Measurements from ENCODE around the gene TEX13A. TPM values are rescaled to one million over a fixed set of nuclear protein-coding genes. Genes with fewer than 3 reads are reported as not detected.
A peak's percentile ranks its signal among the peaks of the same experiment; 100 is the strongest.
"Not testable (repeated sequence)": the region's sequence is repeated elsewhere in the genome, so short reads cannot be mapped to it uniquely, and the experiment has no call there.

The TEX13A gene
- under 1 TPM in 2 of 8 experiments, not detected in 6; 0.33 to 0.63 TPM for total RNA-seq

- H3K4me3 ChIP-seq, result no peak within 1 kb of the TSS
- no peak within 1 kb of the TSS for H3K27ac ChIP-seq
- 0 to 83% (median 19%) methylated on average over 1 to 2 of the region's 7 CpGs; no CpG with 5 or more reads in 6 of the 10 experiments for WGBS, 10 experiments
- in situ Hi-C loops (cut with MboI; ENCODE audit: low pct_unique_long_range_greater_than_20kb in 2 of 9, low sequenced_read_pairs in 9 of 9, unreplicated experiment in 9 of 9), result no loop called here
- ATAC-seq (replicated peaks in 6 of 8), result no peak
- H3K4me1 ChIP-seq (replicated peaks in 1 of 2), result no peaks in the 10 kb centered on the region
Observed at GRCh38 chrX:105220636-105221035, at the start of gene TEX13A. TEX13A (minus strand) TSS chrX:105220694; CDS start chrX:105220397, 297 bp downstream.

GRCh38 chrX:105269386-105269785, 48.9 kb upstream of the TEX13A start:
- in situ Hi-C loops (cut with MboI; ENCODE audit: low pct_unique_long_range_greater_than_20kb in 2 of 9, low sequenced_read_pairs in 9 of 9, unreplicated experiment in 9 of 9), result no loop called here
- no peak for ATAC-seq (replicated peaks in 6 of 8)
- Histone ChIP-seq H3K4me3 (no peak overlapping the region), H3K27ac (no peak overlapping the region), H3K4me1 (replicated peaks in 1 of 2) (peaks cover 0 to 11% of the 10 kb centered on the region in 2 donors)
- WGBS, 10 experiments, result 0 to 100% (median 54%) methylated on average over 2 of the region's 2 CpGs; no CpG with 5 or more reads in 6 of the 10 experiments

GRCh38 chrX:105267167-105267566, 46.7 kb upstream of the TEX13A start:
- Histone ChIP-seq H3K4me1 (replicated peaks in 1 of 2) (peaks cover 0 to 11% of the 10 kb centered on the region in 2 donors), H3K4me3 (no peak overlapping the region), H3K27ac (no peak overlapping the region)
- 0 to 100% (median 48%) methylated on average over 1 to 2 of the region's 2 CpGs; no CpG with 5 or more reads in 2 of the 10 experiments for WGBS, 10 experiments
- ATAC-seq (replicated peaks in 6 of 8), result no peak
- in situ Hi-C loops (cut with MboI; ENCODE audit: low pct_unique_long_range_greater_than_20kb in 2 of 9, low sequenced_read_pairs in 9 of 9, unreplicated experiment in 9 of 9), result no loop called here

GRCh38 chrX:105266456-105266855, 46.0 kb upstream of the TEX13A start:
- no peak overlapping the region for H3K27ac ChIP-seq
- peaks cover 0 to 11% of the 10 kb centered on the region in 2 donors for H3K4me1 ChIP-seq (replicated peaks in 1 of 2)
- 0 to 100% (median 10%) methylated on average over 1 of the region's 1 CpG; no CpG with 5 or more reads in 6 of the 10 experiments for WGBS, 10 experiments
- in situ Hi-C loops (cut with MboI; ENCODE audit: low pct_unique_long_range_greater_than_20kb in 2 of 9, low sequenced_read_pairs in 9 of 9, unreplicated experiment in 9 of 9), result no loop called here
- no peak for ATAC-seq (replicated peaks in 6 of 8)
- no peak overlapping the region for H3K4me3 ChIP-seq

- no peak overlapping the region for H3K4me3 ChIP-seq
- ATAC-seq (replicated peaks in 6 of 8), result peak in 2 of 8 experiments; percentile 15 to 57
- in situ Hi-C loops (cut with MboI; ENCODE audit: low pct_unique_long_range_greater_than_20kb in 2 of 9, low sequenced_read_pairs in 9 of 9, unreplicated experiment in 9 of 9), result no loop called here
- peaks cover 0 to 11% of the 10 kb centered on the region in 2 donors for H3K4me1 ChIP-seq (replicated peaks in 1 of 2)
- WGBS, 10 experiments, result 0 to 100% (median 21%) methylated on average over 1 to 3 of the region's 3 CpGs; no CpG with 5 or more reads in 4 of the 10 experiments
- no peak overlapping the region for H3K27ac ChIP-seq
Observed at GRCh38 chrX:105265093-105265492, 44.6 kb upstream of the TEX13A start.

GRCh38 chrX:105263801-105264200, 43.3 kb upstream of the TEX13A start:
- Histone ChIP-seq H3K4me1 (replicated peaks in 1 of 2) (peaks cover 0 to 11% of the 10 kb centered on the region in 2 donors), H3K27ac (no peak overlapping the region), H3K4me3 (no peak overlapping the region)
- 0 to 43% methylated on average over 1 of the region's 1 CpG; no CpG with 5 or more reads in 8 of the 10 experiments for WGBS, 10 experiments
- no peak for ATAC-seq (replicated peaks in 6 of 8)
- in situ Hi-C loops (cut with MboI; ENCODE audit: low pct_unique_long_range_greater_than_20kb in 2 of 9, low sequenced_read_pairs in 9 of 9, unreplicated experiment in 9 of 9), result no loop called here

GRCh38 chrX:105263171-105263570, 42.7 kb upstream of the TEX13A start:
- no peak for ATAC-seq (replicated peaks in 6 of 8)
- Histone ChIP-seq H3K27ac (no peak overlapping the region), H3K4me1 (replicated peaks in 1 of 2) (peaks cover 0 to 11% of the 10 kb centered on the region in 2 donors), H3K4me3 (no peak overlapping the region)
- 40 to 58% methylated on average over 1 of the region's 2 CpGs; no CpG with 5 or more reads in 8 of the 10 experiments for WGBS, 10 experiments
- in situ Hi-C loops (cut with MboI; ENCODE audit: low pct_unique_long_range_greater_than_20kb in 2 of 9, low sequenced_read_pairs in 9 of 9, unreplicated experiment in 9 of 9), result no loop called here

GRCh38 chrX:105260291-105261043, 40.0 kb upstream of the TEX13A start:
- in situ Hi-C loops (cut with MboI; ENCODE audit: low pct_unique_long_range_greater_than_20kb in 2 of 9, low sequenced_read_pairs in 9 of 9, unreplicated experiment in 9 of 9), result no loop called here
- no peak for ATAC-seq (replicated peaks in 6 of 8)
- Histone ChIP-seq H3K4me1 (replicated peaks in 1 of 2) (peaks cover 0 to 10% of the 10 kb centered on the region in 2 donors), H3K27ac (no peak overlapping the region), H3K4me3 (no peak overlapping the region)
- WGBS, 10 experiments, result 28 to 80% (median 33%) methylated on average over 1 to 3 of the region's 8 CpGs; no CpG with 5 or more reads in 7 of the 10 experiments

- WGBS, 10 experiments, result 20 to 80% (median 56%) methylated on average over 1 to 2 of the region's 2 CpGs; no CpG with 5 or more reads in 7 of the 10 experiments
- ATAC-seq (replicated peaks in 6 of 8), result no peak
- no peaks in the 10 kb centered on the region for H3K4me1 ChIP-seq (replicated peaks in 1 of 2)
- H3K27ac ChIP-seq, result no peak overlapping the region
- in situ Hi-C loops (cut with MboI; ENCODE audit: low pct_unique_long_range_greater_than_20kb in 2 of 9, low sequenced_read_pairs in 9 of 9, unreplicated experiment in 9 of 9), result no loop called here
- no peak overlapping the region for H3K4me3 ChIP-seq
Observed at GRCh38 chrX:105241056-105241455, 20.6 kb upstream of the TEX13A start.

- H3K27ac ChIP-seq; in situ Hi-C loops (cut with MboI; ENCODE audit: low pct_unique_long_range_greater_than_20kb in 2 of 9, low sequenced_read_pairs in 9 of 9, unreplicated experiment in 9 of 9); H3K4me1 ChIP-seq (replicated peaks in 1 of 2); ATAC-seq (replicated peaks in 6 of 8); H3K4me3 ChIP-seq: not testable (repeated sequence)
- 0 to 40% methylated on average over 2 of the region's 3 CpGs; no CpG with 5 or more reads in 8 of the 10 experiments for WGBS, 10 experiments
Observed at GRCh38 chrX:105237407-105237806, 16.9 kb upstream of the TEX13A start.

- Histone ChIP-seq H3K4me3 (no peak overlapping the region), H3K4me1 (replicated peaks in 1 of 2) (no peaks in the 10 kb centered on the region), H3K27ac (no peak overlapping the region)
- in situ Hi-C loops (cut with MboI; ENCODE audit: low pct_unique_long_range_greater_than_20kb in 2 of 9, low sequenced_read_pairs in 9 of 9, unreplicated experiment in 9 of 9), result no loop called here
- 0 to 67% (median 23%) methylated on average over 1 to 3 of the region's 3 CpGs; no CpG with 5 or more reads in 7 of the 10 experiments for WGBS, 10 experiments
- peak in 1 of 8 experiments; percentile 18 for ATAC-seq (replicated peaks in 6 of 8)
Observed at GRCh38 chrX:105229146-105229545, 8.7 kb upstream of the TEX13A start.

- WGBS, 10 experiments, result 14 to 100% (median 50%) methylated on average over 1 of the region's 2 CpGs; no CpG with 5 or more reads in 5 of the 10 experiments
- ATAC-seq (replicated peaks in 6 of 8), result no peak
- no peak overlapping the region for H3K4me3 ChIP-seq
- no peaks in the 10 kb centered on the region for H3K4me1 ChIP-seq (replicated peaks in 1 of 2)
- H3K27ac ChIP-seq, result no peak overlapping the region
- in situ Hi-C loops (cut with MboI; ENCODE audit: low pct_unique_long_range_greater_than_20kb in 2 of 9, low sequenced_read_pairs in 9 of 9, unreplicated experiment in 9 of 9), result no loop called here
Observed at GRCh38 chrX:105228602-105229001, 8.1 kb upstream of the TEX13A start.

GRCh38 chrX:105226499-105226898, 6.0 kb upstream of the TEX13A start:
- no peak for ATAC-seq (replicated peaks in 6 of 8)
- 0 to 100% (median 59%) methylated on average over 1 to 3 of the region's 5 CpGs; no CpG with 5 or more reads in 5 of the 10 experiments for WGBS, 10 experiments
- Histone ChIP-seq H3K4me1 (replicated peaks in 1 of 2) (no peaks in the 10 kb centered on the region), H3K27ac (no peak overlapping the region), H3K4me3 (no peak overlapping the region)
- in situ Hi-C loops (cut with MboI; ENCODE audit: low pct_unique_long_range_greater_than_20kb in 2 of 9, low sequenced_read_pairs in 9 of 9, unreplicated experiment in 9 of 9), result no loop called here
